HTR-8/SVneo (cell line): ENCODE data around the gene VAV2.

ENCODE experiments used
- DNase-seq: peaks from one replicate; pipeline ENCODE4 v3.0.0; 2011; ENCODE audit warnings: low spot score, mixed read lengths; ENCODE audit not compliant: insufficient read length
- FAIRE-seq: peaks from 2 replicates; lab custom pipeline; 2011; peaks lifted over from hg19 to GRCh38; lab: Jason Lieb, UNC

Gene VAV2

GRCh38 chr9:133881671-133882381 lies 110.3 kb downstream of the VAV2 start:
- FAIRE-seq, result no peak
- DNase-seq, result no peak

DNA sequence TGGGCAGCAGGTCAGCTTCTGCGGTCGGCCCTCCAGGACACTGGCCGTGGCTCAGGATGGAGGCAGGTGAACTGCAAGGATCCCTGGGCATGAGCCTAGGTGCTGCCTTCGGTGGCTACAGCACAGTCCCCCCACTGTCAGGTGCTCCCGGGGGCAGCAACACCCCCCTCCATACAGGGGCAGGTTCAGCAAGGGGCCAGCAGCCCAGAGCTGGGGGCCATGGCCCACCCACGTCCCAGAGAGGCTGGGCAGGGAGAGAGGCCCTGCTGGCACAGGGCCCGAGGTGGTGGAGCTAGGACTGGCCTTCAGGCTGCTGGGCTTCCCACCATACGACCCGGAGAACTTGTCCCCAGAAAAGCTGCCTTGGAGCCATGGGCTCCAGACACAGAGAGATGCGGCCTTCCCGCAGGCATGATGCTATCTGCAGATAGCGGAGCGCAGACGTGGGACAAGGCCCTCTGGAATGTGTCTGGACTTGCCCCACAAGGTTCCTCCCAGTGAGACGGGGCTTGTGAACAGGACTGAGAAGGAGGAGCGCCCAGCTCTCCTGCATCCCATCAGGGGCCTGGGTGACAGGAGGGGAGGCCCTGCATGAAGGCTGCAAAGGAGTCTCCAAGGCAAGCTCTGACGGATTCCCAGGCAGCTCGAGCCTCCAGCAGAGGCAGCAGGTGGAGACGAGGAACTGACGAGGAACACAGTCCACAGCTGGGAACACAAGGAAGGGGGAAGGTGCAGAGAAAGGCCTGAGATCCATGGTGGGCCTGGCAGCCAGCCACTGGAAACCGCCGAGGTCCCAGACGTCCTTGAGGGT lies 111.1 kb downstream of the VAV2 start:
- FAIRE-seq, result no peak
- DNase-seq, result no peak

DNA sequence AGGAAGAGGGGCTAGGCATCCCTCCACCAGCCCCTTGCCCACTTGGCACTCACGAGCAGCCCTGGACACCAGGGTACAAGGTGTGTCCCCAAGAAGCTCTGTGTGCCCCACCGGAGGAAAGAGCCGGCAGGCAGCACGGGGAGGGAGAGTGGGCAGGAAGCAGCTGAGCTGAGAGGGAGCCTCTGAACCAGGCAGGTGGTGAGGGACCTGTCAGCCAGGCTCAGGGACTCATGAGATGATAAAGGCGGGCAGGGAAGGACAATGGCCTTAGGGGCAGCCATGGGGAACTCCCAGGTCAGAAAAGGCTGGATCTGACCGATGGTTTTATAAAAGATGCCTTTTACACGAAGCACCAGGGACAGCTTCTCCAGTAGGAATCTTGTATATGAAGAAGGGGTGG lies 112.0 kb downstream of the VAV2 start:
- FAIRE-seq (no peak), DNase-seq (no peak)

GRCh38 chr9:133879615-133880014 lies 112.5 kb downstream of the VAV2 start:
- FAIRE-seq, result no peak
- no peak for DNase-seq

GRCh38 chr9:133878402-133878801 lies 113.7 kb downstream of the VAV2 start:
- no peak for FAIRE-seq
- no peak for DNase-seq

DNA sequence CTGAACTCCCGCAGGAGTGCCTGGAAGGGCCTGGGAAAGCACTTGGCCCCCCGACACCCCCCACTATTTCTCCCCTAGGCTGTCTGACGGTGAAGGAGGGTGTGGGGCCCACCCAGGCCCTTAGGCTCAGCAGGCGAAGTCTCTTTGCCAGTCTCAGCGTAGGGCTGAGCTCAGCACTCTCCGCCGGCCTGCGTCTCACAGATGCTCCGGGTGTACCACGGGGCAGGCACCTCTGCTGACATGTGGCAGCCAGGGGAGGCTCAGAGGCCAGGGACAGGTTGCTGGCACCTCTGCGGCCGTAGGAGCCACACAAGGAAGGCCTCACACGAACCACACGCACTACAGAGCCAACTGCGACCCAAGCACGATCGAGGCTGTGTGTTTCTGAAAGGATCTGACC lies 114.2 kb downstream of the VAV2 start:
- DNase-seq (no peak), FAIRE-seq (no peak)

DNA sequence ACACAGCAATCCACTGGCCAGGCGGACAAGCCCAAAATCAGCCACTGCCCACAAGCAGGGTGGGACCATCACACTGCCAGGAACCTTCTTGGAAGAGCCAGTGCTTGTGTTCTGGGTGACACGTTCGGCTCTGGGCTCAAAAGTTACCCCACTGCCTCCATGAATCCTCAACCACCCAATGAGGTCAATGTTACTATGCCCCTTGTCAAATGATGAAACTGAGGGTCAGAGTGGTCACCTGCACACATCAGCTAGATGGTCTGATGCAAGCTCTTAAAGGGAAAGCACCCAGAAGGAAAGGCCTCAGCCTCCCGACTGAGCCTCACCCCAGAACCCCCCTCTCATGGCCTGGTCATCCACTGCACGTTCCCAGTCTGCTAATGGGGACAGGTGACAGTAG lies 114.8 kb downstream of the VAV2 start:
- no peak for FAIRE-seq
- no peak for DNase-seq

GRCh38 chr9:133876836-133877235 lies 115.3 kb downstream of the VAV2 start:
- FAIRE-seq (no peak), DNase-seq (no peak)

- no peak for DNase-seq
- FAIRE-seq, result no peak
Observed at GRCh38 chr9:133876144-133876543, 116.0 kb downstream of the VAV2 start.

DNA sequence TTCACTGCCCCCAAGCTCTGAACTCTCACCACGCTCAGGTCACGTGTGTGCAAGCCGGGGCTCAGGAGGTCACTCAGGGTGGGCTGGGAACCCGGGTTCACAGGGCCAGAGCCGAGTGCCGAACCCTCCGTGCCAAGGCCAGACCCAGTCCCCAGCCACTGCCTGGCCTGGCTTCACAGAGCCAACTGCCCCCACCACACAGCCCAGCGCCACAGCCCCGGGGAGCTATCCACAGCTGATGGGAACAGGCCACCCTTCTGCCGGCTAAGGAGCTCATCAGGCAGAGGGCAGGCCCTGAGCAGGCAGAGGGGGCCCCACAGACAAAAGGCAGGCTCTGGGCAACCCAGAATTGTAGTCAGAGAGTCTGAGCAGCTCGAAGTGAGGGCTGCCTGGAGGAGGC lies 117.0 kb downstream of the VAV2 start:
- FAIRE-seq (no peak), DNase-seq (no peak)

- DNase-seq (no peak), FAIRE-seq (no peak)
Observed at GRCh38 chr9:133874659-133875058, 117.5 kb downstream of the VAV2 start.

DNA sequence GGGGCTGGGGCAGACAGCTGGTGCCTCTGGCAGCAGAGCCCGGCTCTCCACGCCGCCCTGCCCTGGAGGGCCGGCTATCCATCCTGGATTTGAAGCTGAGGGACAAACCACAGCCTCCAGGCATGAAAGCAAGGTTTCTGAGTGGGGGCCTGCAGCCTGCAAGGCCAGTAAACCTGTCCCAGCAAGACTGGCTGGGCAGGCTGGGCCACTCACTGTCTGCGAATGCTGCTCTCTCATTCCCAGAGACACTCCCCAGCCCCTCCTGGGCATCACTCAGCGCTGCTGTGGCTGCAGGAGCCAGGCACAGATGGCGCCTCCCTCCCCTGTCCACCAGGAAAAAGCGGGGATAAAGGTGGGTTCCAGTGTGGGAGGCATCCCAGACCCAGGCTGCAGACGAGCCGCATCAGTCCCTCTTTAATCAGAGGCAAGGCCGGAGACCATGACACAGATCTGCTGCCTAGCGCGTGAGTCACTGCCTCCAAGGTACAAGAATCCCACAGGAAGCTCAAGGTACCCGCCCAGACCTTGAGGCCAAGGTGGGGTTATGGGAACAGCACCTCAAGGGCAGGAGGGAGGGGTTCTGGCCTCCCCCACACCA lies 118.0 kb downstream of the VAV2 start:
- peak; percentile 74 for FAIRE-seq

DNA sequence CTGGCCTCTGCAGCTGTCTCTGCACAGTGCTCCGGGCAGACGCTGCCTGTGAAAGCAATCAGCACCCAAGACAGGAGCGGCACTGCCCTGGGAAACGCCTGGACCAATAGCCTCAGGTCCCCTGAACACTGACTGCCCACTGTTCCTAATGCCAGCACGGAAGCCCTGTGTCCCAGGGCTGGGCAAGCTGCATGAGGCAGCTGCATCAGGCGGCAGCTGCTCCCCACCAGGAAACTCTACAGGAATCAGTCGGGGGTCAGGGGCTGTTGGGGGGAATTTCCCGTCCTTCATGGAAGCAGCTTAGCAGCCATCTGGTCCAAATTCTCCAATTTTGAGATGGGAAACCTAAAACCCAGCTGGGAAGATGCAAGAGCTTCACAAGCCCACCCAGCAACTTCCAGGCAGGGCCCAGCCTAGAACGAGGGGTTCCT lies 118.6 kb downstream of the VAV2 start:
- DNase-seq, result no peak
- FAIRE-seq, result no peak

More for the DNA sequence above, 118.0 kb downstream of the VAV2 start:
- peak; percentile 76 for DNase-seq

DNA sequence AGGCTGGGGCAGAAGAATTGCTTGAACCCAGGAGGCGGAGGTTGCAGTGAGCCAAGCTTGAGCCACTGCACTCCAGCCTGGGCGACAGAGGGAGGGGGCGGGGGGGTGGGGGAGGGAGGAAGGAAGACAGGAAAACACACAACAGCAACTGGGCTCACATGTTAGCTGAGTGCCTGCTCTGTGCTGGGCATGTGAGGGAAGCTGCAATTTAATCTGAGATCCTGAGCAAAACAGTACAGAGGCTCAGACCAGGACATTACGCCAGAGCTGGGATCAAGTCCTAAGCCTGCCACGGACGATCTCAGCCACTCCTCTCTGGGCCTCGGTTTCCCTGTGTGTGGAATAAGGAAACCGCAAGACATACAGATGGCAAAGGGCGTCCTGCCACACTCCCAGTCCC lies 119.1 kb downstream of the VAV2 start:
- no peak for DNase-seq
- FAIRE-seq, result no peak

DNA sequence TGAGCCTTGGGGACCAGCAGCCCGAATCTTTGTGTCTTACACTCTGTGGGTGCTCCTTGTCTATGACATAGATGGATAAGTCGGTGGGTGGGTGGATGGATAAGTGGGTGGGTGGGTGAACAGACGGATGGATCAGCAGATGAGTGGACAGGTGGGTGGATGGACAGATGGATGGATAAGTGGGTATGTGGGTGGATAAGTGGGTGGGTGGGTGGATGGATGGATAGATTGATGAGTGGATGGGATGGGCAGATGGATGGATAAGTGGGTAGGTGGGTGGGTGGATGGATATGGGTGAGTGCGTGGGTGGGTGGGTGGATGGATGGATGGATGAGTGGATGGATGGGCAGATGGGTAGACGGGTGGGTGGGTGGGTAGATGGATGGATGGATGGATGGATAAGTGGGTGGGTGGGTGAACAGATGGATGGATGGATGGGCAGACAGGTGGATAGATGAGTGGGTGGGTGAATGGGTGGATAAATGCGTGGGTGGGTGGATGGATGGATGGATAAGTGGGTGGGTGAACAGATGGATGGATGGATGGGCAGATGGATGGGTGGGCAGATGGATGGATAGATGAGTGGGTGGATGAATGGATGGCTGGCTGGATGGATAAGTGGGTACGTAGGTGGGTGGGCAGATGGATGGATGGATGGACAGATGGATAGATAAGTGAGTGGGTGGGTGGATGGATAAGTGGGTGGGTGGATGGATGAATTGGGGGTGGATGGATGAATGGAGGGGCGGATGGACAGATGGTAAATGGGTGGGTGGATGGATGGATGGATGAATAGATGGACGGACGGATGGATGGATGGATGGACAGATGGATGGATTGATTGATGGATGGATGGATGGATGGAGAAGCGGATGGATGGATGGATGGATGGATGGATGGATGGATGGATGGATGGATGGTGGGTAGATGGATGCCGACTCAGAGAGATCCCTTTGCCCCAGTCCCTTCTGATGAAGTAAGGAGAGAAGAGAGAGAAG lies 121.2 kb downstream of the VAV2 start:
- FAIRE-seq (no peak), DNase-seq (no peak)

DNA sequence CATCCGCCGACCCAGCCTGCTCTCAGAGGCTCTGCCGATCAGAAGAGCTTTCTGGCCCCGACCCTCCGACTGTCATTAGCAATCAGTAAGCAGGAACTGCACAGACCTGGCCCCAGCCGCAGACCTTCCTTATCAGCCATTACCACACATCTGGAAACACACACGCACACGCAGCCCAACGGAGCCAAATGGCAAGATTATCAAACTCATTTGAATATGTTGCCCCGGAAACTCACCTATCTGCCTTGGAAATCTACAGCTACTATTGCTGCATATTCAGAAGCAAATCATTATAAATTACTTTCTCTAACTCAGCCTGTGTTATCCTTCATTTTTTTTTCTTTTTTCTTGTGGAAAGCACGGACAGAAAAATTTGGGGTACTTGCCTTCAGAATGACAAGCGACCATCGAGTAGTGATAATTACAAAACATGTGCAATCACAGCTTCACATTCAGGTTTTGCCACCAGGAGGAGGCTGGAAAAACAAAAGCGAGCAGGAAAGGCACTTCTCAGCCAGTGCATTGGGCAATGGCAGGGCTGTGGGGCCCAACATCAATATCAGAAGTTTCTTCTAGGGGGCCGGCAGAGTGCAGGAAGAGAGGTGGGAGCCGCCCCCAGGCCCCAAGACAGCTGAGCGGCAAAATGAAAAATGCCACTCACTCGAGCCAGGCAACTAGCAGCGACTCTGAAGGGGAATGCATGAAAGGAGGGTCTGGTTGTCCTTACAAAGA lies 122.3 kb downstream of the VAV2 start:
- FAIRE-seq, result no peak
- no peak for DNase-seq

- DNase-seq, result no peak
- no peak for FAIRE-seq
Observed at GRCh38 chr9:133868203-133868602, 123.9 kb downstream of the VAV2 start.

- FAIRE-seq (no peak), DNase-seq (no peak)
Observed at GRCh38 chr9:133866946-133867345, 125.2 kb downstream of the VAV2 start.

GRCh38 chr9:133864011-133864410 lies 128.1 kb downstream of the VAV2 start:
- FAIRE-seq, result no peak

DNA sequence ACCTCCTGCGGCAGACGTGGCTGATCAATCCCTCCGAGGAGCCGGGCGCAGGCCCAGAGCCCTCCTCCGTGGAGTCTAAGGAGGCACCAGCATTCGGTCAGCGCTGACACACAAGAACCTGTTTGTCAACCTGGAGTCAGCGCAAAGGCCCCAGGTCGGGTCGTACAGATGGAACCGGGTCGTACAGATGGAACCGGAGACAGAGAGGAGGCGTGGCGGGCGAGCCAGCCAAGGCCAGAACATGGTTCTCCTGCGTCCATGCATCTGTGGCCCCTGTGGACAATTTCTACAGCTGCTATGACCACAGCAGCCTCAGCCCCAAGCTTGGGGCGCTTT lies 128.9 kb downstream of the VAV2 start:
- no peak for DNase-seq
- no peak for FAIRE-seq

More at GRCh38 chr9:133864011-133864410, 128.1 kb downstream of the VAV2 start:
- no peak for DNase-seq
